IPS DF 19.7 (cell line): ENCODE data around the gene PPID.
"Not testable (repeated sequence)": the region's sequence is repeated elsewhere in the genome, so short reads cannot be mapped to it uniquely, and the experiment has no call there.

Experiments
- DNase-seq: peaks from one replicate; pipeline ENCODE4 v3.0.0-alpha.2; 2013; ENCODE audit warnings: low read depth, low spot score

The PPID gene

DNA sequence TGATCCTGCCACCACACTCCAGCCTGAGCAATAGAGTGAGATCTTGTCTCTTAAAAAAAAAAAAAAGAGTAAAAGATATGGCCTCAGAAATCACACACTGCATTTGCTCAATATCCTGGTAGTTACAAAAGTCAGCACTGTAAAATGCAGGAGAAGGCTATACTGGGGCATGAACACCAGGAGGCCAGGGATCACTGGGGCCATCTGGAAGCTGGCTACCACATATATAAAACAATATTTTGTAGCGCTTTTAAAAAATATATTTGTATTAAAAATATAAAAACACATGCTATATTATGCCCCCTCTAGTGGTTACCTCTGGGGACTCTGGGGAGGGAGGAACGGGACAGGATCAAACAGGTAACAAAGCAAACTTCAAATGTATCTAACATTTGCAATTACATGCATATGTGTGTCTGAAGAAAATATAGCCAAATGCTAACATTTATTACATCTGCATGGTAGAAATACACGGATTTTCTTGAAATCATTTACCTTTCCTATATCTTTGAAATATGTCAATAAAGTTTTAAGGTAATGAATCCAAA lies 55.5 kb downstream of the PPID start:
- no peak for DNase-seq

- DNase-seq, result no peak
Observed at GRCh38 chr4:158666892-158667291, 56.3 kb downstream of the PPID start.

DNA sequence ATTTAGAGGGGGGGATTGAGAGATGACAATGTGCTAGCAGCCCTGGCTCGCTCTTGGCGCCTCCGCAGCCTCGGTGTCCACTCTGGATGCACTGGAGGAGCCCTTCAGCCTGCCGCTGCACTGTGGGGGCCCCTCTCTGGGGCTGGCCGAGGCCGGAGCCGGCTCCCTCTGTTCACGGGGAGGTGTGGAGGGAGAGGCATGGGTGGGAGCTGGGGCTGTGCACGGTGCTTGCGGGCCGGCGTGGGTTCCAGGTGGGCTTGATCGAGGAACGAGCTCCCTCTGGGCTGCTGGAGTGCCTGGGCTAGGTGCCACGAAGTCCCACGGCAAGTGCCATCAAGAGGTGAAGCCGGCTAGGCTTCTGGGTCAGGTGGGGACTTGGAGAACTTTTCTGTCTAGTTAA lies 58.4 kb downstream of the PPID start:
- DNase-seq, result no peak

DNA sequence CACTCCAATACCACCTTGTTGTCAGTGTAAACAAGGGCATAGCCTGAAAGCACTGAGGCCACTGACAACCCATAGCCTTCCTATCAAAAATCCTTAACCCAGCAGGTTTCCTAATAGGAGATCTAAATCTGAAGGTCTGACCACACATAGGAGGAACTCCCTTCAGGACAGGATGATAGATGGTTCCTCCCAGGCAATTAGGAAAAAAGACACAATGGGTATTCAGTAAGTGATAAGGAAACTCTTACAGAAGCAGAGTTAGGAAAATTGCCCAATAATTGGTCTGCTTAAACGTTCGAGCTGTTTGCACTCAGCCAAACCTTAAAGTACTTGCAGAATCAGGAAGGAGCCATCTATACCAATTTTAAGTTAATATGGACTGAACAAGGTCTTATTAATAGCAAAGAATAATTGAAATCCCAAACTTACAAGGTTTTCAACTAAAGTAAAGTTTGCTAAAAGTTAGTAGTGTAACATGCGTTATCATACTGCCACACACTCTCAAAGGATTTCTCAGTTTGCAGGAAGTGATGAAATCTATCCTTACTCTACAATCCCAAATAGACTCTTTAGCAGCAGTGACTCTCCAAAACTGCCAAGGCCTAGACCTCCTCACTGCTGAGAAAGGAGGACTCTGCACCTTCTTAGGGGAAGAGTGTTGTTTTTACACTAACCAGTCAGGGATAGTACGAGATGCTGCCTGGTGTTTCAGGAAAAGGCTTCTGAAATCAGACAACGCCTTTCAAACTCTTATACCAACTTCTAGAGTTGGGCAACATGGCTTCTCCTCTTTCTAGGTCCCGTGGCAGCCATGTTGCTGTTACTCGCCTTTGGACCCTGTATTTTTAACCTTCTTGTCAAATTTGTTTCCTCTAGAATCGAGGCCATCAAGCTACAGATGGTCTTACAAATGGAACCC lies 59.2 kb downstream of the PPID start:
- DNase-seq, result not testable (repeated sequence)

GRCh38 chr4:158663255-158663654 lies 59.9 kb downstream of the PPID start:
- not testable (repeated sequence) for DNase-seq
